Lung microvascular endothelial cell (primary cell): ENCODE data around the gene ANK2. TPM values are rescaled to one million over a fixed set of nuclear protein-coding genes. Genes with fewer than 3 reads are reported as not detected.

ENCODE experiments used
- DNase-seq, 2 donors: peaks; one replicate each; pipeline versions ENCODE4 v3.0.0 to v3.0.0-alpha.2; 2010; ENCODE audit warnings: low read depth in 2 of 2
- total RNA-seq: library from RNA; depleted of rRNA; stranded (reverse); fragments of >200 nt; gene quantifications from 2 replicates; pipeline ENCODE4 v1.2.1, GENCODE V29; 2014

Gene ANK2
- total RNA-seq, 1 donor from 2014 or later = 55.8 TPM

- no peak for DNase-seq
Observed at GRCh38 chr4:113335746-113336145, 286.3 kb downstream of the ANK2 start.

GRCh38 chr4:113336556-113336955, 287.1 kb downstream of the ANK2 start:
- DNase-seq = no peak

GRCh38 chr4:113339430-113339813, 290.0 kb downstream of the ANK2 start:
- DNase-seq = peak in 1 of 2 donors; percentile 87

GRCh38 chr4:113344100-113344499, 294.6 kb downstream of the ANK2 start:
- no peak for DNase-seq

GRCh38 chr4:113347245-113347644, 297.8 kb downstream of the ANK2 start:
- no peak for DNase-seq

GRCh38 chr4:113349430-113349829, 300.0 kb downstream of the ANK2 start:
- peak; percentile 77 to 92 for DNase-seq

- no peak for DNase-seq
Observed at GRCh38 chr4:113350576-113350975, 301.1 kb downstream of the ANK2 start.

GRCh38 chr4:113355550-113356371, 306.3 kb downstream of the ANK2 start:
- peak; percentile 42 to 62 for DNase-seq

GRCh38 chr4:113356453-113356852, 307.0 kb downstream of the ANK2 start:
- DNase-seq = no peak

- peak in 1 of 2 donors; percentile 62 for DNase-seq
Observed at GRCh38 chr4:113358784-113359183, 309.3 kb downstream of the ANK2 start.

- DNase-seq = no peak
Observed at GRCh38 chr4:113365377-113365776, 315.9 kb downstream of the ANK2 start.

GRCh38 chr4:113368056-113368455, 318.6 kb downstream of the ANK2 start:
- DNase-seq = peak in 1 of 2 donors; percentile 23

GRCh38 chr4:113371111-113371510, 321.7 kb downstream of the ANK2 start:
- DNase-seq = no peak

- no peak for DNase-seq
Observed at GRCh38 chr4:113375964-113376666, 326.7 kb downstream of the ANK2 start.

- DNase-seq = no peak
Observed at GRCh38 chr4:113378836-113379235, 329.4 kb downstream of the ANK2 start.

GRCh38 chr4:113382704-113383103, 333.3 kb downstream of the ANK2 start:
- DNase-seq = peak in 1 of 2 donors; percentile 10

GRCh38 chr4:113383111-113383785, 333.8 kb downstream of the ANK2 start:
- peak; percentile 84 to 85 for DNase-seq

- peak; percentile 51 to 87 for DNase-seq
Observed at GRCh38 chr4:113384600-113384999, 335.1 kb downstream of the ANK2 start.

- DNase-seq = no peak
Observed at GRCh38 chr4:113385281-113385899, 335.9 kb downstream of the ANK2 start.

GRCh38 chr4:113389160-113389559, 339.7 kb downstream of the ANK2 start:
- no peak for DNase-seq

GRCh38 chr4:113390850-113391249, 341.4 kb downstream of the ANK2 start:
- no peak for DNase-seq
